ENCODE data around the gene MARCHF4. TPM values are rescaled to one million over a fixed set of nuclear protein-coding genes. Genes with fewer than 3 reads are reported as not detected.

Gene MARCHF4
- total RNA-seq, 3 donors from 2014 or later, result 0.22 to 0.29 (median 0.25) TPM

DNA sequence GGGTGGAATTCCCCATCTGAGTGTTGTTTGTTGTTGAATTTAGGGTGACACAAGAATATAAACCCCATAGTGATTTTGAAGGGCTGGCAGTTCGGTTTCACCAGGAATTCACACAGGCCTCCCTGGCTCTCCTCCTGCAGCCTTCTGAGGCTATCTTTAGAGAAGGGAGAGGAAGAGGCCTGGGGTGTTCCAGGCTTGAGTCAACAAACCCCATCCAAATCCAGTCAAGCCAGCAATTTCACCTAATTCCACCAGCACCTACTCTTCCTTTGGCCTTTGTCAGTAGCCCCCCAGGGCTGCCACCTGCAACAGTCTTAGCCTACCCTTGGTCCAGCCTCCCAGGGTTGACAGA lies 32.0 kb downstream of the MARCHF4 start:
- intact Hi-C loops (cut with DNase I, micrococcal nuclease), result no loop called here
- Histone ChIP-seq H3K9me3 (no peaks in the 10 kb centered on the region), H3K36me3 (ENCODE audit: low read depth) (no peaks in the 10 kb centered on the region), H3K4me1 (ENCODE audit: low read depth) (no peaks in the 10 kb centered on the region), H3K4me3 (no peak overlapping the region)
- ATAC-seq, result no peak
- DNase-seq, result no peak
- TF ChIP-seq, protein P1, sequence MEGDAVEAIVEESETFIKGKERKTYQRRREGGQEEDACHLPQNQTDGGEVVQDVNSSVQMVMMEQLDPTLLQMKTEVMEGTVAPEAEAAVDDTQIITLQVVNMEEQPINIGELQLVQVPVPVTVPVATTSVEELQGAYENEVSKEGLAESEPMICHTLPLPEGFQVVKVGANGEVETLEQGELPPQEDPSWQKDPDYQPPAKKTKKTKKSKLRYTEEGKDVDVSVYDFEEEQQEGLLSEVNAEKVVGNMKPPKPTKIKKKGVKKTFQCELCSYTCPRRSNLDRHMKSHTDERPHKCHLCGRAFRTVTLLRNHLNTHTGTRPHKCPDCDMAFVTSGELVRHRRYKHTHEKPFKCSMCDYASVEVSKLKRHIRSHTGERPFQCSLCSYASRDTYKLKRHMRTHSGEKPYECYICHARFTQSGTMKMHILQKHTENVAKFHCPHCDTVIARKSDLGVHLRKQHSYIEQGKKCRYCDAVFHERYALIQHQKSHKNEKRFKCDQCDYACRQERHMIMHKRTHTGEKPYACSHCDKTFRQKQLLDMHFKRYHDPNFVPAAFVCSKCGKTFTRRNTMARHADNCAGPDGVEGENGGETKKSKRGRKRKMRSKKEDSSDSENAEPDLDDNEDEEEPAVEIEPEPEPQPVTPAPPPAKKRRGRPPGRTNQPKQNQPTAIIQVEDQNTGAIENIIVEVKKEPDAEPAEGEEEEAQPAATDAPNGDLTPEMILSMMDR (IDR thresholded peaks at IDR 0.05), result no peak

DNA sequence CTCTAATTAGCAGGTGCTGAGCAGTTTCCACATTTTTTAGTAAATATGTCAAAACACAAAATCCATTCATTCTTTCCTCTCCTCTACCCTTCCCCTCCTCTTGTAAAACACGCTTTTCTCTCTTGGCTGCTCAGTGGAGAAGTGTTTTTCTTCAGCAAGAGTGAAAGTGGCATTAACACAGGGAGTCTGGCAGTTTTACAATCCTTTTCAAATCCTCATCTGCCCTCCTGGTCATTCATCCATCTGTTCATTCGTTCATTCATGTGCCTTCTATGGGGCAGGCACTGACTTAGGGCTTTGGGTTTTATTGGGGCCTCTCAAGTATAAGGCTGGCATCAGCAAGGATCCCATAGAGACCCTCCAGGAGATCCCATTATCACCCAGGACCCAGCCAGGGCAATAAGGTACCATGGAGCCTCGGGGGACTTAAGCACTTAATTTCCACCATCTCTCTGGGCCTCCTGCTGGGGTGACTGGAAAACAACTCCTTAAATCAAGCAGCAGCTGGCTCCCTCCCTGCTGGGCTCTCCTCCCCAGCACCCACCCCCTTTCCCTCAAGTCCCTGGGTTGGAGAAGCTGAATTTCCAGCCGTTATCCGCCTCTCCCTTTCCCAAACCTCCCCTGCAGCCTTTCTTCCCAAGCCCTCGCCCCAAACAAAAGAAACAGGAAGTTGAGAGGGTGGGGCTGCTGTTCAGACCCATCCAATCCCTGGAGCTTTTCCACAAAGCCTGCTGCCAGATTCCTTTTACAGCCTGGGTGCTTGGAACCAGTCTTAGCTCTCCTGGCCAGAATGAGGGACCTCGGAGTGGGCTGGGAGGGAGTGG lies 32.6 kb downstream of the MARCHF4 start:
- intact Hi-C loops (cut with DNase I, micrococcal nuclease), result no loop called here
- Histone ChIP-seq H3K4me3 (no peak overlapping the region), H3K4me1 (ENCODE audit: low read depth) (no peaks in the 10 kb centered on the region), H3K36me3 (ENCODE audit: low read depth) (no peaks in the 10 kb centered on the region), H3K9me3 (no peaks in the 10 kb centered on the region)
- ATAC-seq, result peak; percentile 27
- TF ChIP-seq, protein P1 (IDR thresholded peaks at IDR 0.05), result no peak
- no peak for DNase-seq

DNA sequence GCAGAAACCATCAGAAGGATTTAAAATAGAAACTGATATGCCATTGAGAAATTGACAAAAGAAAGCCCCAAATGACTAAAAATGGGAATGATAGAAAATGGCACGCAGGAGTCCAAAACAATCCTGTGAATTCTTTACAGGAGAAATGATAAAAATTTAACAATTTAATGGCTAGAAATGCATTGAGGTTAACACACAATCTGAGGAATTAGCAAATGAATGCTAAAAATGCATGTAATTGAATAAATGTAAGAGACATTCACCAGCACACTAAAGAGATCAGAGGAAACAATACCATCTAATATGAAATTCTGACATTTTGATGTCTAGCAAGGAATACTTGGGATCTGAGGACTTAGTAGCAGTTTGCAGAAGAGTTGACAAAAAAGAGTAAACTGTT lies 37.0 kb downstream of the MARCHF4 start:
- intact Hi-C loops (cut with DNase I, micrococcal nuclease), result no loop called here
- no peaks in the 10 kb centered on the region for H3K4me1 ChIP-seq (ENCODE audit: low read depth)
- H3K9me3 ChIP-seq, result no peaks in the 10 kb centered on the region
- ATAC-seq (no peak), DNase-seq (no peak)
- TF ChIP-seq, protein P1 (IDR thresholded peaks at IDR 0.05), result no peak
- H3K36me3 ChIP-seq (ENCODE audit: low read depth), result no peaks in the 10 kb centered on the region
- no peak overlapping the region for H3K4me3 ChIP-seq

DNA sequence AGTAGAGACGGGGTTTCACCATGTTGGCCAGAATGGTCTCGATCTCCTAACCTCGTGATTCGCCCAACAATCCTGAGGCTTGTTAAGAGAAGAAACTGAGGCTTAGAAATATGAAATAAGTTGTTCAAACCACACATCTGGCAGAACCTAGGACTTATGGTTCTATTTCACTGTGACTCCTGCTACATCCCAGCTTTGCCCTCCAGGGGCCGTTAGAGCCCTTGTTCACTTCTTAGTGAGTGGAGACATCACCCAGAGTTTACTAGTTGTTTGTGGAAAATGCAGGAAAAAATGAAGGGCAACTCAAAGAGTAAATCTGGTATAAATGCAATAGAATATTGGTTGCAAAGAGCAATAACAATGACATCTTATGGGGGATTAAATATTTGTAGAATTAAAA lies 43.9 kb downstream of the MARCHF4 start:
- DNase-seq, result no peak
- Histone ChIP-seq H3K4me1 (ENCODE audit: low read depth) (no peaks in the 10 kb centered on the region), H3K36me3 (ENCODE audit: low read depth) (no peaks in the 10 kb centered on the region), H3K4me3 (no peak overlapping the region), H3K9me3 (no peaks in the 10 kb centered on the region)
- intact Hi-C loops (cut with DNase I, micrococcal nuclease), result no loop called here
- ATAC-seq, result no peak
- TF ChIP-seq, protein P1 (IDR thresholded peaks at IDR 0.05), result no peak

DNA sequence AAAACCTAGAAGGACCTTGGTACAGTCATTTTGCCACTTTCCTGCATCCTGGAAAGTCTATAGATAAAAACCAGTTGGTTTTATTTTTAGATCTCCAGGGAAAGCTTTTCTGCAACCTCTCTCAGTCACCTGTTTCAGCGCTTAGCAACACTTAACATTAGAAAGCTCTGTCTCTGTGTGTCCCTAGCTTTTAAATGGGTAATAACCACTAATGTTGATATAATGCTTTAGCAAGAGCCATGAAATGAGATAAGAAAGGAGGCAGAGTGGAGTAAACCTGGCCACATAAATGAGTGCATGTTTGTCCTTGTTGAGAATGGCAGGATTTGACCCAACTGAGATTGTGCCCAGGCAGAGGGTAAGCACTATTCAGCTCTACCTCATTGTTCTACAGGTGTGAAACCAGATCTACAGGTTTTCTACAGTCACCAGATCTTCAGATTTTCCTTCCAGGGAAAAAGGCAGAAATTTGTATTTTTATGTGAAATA lies 44.8 kb downstream of the MARCHF4 start:
- Histone ChIP-seq H3K36me3 (ENCODE audit: low read depth) (no peaks in the 10 kb centered on the region), H3K4me1 (ENCODE audit: low read depth) (no peaks in the 10 kb centered on the region), H3K9me3 (no peaks in the 10 kb centered on the region), H3K4me3 (no peak overlapping the region)
- DNase-seq, result no peak
- TF ChIP-seq, protein P1 (IDR thresholded peaks at IDR 0.05), result no peak
- intact Hi-C loops (cut with DNase I, micrococcal nuclease), result no loop called here
- ATAC-seq, result no peak

Other genes starting within 250 kb of the MARCHF4 start
- 10 to 100 TPM; 16.4 to 20.0 (median 17.8) TPM for gene SMARCAL1, start 40.0 kb upstream of the MARCHF4 start, total RNA-seq
- gene RPL37A, start 126.4 kb upstream of the MARCHF4 start, total RNA-seq, result 1,000 to 10,000 TPM; 1,908 to 2,059 (median 1,949) TPM